Vagina (tissue), 2 donors: ENCODE measurements around the gene NUP210.

ENCODE experiments used
- CTCF ChIP-seq, 3 experiments: fragments of 450-650 bp in 2 of 3; fragments of 200-600 bp in 1 of 3; sonication (generic) in 1 of 3; IDR thresholded peaks; one replicate each; pipeline ENCODE4 v1.5.1; 2017 to 2019; ENCODE audit warnings: antibody characterized with exemption in 3 of 3, mild to moderate bottlenecking in 2 of 3, moderate library complexity in 2 of 3
- POLR2A ChIP-seq, 2 donors: fragments of 450-650 bp; IDR thresholded peaks; one replicate each; pipeline ENCODE4 v1.6.1; 2017; ENCODE audit warnings: antibody characterized with exemption in 2 of 2, mild to moderate bottlenecking in 2 of 2, moderate library complexity in 2 of 2
- POLR2AphosphoS5 ChIP-seq, 2 donors: sonication (generic); formaldehyde crosslinking; IDR thresholded peaks; one replicate each; pipeline ENCODE4 v1.9.0; 2017; ENCODE audit warnings: antibody characterized with exemption in 2 of 2, mild to moderate bottlenecking in 2 of 2, low read depth in 1 of 2; ENCODE audit not compliant: insufficient read depth in 1 of 2

GRCh38 chr3:13358051-13358450 is 62.1 kb downstream of the NUP210 start:
- TF ChIP-seq CTCF (IDR thresholded peaks at IDR 0.05) (no peak), POLR2AphosphoS5 (IDR thresholded peaks at IDR 0.05; ENCODE audit: insufficient read depth in 1 of 2, low read depth in 1 of 2) (no peak), POLR2A (IDR thresholded peaks at IDR 0.05) (no peak)
